Measurements from ENCODE around the gene NUPR1.

DNA sequence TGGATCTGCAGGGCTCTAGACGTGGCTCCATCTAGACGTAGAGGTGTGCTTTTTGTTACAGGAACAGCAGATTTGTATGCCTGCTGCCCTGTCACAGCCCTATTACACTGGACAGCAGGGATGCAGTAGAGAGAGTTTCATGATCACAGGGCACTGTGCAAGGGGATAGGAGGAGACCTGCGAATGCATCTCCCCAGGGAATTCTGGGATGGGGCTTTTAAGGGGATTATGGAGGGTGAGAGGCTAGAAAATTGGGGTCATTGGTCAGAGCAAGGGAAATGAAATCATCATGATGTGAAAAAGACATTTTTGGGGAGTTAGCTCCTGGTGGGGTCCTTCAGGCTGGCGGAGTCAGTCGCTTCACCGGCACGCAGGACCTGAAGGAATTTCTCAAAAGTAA is 3.9 kb upstream of the NUPR1 start:
- TF ChIP-seq, protein P1, sequence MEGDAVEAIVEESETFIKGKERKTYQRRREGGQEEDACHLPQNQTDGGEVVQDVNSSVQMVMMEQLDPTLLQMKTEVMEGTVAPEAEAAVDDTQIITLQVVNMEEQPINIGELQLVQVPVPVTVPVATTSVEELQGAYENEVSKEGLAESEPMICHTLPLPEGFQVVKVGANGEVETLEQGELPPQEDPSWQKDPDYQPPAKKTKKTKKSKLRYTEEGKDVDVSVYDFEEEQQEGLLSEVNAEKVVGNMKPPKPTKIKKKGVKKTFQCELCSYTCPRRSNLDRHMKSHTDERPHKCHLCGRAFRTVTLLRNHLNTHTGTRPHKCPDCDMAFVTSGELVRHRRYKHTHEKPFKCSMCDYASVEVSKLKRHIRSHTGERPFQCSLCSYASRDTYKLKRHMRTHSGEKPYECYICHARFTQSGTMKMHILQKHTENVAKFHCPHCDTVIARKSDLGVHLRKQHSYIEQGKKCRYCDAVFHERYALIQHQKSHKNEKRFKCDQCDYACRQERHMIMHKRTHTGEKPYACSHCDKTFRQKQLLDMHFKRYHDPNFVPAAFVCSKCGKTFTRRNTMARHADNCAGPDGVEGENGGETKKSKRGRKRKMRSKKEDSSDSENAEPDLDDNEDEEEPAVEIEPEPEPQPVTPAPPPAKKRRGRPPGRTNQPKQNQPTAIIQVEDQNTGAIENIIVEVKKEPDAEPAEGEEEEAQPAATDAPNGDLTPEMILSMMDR (IDR thresholded peaks at IDR 0.05), result no peak
- TF ChIP-seq POLR2A (IDR thresholded peaks at IDR 0.05), result no peak
